ENCODE measurements around the gene HIPK3.
A peak's percentile ranks its signal among the peaks of the same experiment; 100 is the strongest.
"Not testable (repeated sequence)": the region's sequence is repeated elsewhere in the genome, so short reads cannot be mapped to it uniquely, and the experiment has no call there.

Gene HIPK3

GRCh38 chr11:33257160-33257896 is at the start of gene HIPK3:
Gene HIPK3 (plus strand): TSS chr11:33257381.
- DNase-seq: peak; percentile 69
- in situ Hi-C loops (cut with MboI; ENCODE audit: low pct_unique_long_range_greater_than_20kb, low sequenced_read_pairs): no loop called here

DNA sequence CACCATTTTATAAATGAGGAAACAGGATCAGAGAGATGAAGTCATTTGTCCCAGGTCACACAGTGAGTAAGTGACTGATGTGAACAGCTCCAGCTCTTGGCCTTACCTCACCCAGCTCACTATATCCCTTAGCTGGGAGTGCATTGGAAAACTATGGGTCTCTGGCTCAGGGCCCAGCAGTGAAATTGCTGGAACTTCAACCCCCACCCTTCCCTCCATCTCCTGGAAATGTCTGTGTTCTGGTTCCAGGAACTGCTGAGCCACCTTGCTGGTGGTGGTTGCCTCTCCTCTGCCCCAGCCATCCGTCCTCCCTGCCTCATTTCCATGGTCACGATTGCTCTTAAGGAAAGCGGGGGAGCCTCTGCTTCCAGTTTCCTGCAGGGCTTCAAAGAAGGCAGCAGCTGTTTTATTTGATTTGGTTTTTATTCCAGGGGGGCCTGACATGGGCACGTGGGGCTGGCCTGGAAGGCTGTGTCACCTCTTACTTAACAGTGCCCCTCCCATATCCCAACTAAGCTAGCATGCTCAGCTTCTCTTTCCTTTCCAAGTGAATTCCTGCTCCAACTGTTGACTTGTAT is 49.7 kb upstream of the HIPK3 start:
- in situ Hi-C loops (cut with MboI; ENCODE audit: low pct_unique_long_range_greater_than_20kb, low sequenced_read_pairs): no loop called here
- peak; percentile 71 for DNase-seq

GRCh38 chr11:33208150-33208549 is 49.0 kb upstream of the HIPK3 start:
- in situ Hi-C loops (cut with MboI; ENCODE audit: low pct_unique_long_range_greater_than_20kb, low sequenced_read_pairs): no loop called here
- no peak for DNase-seq

DNA sequence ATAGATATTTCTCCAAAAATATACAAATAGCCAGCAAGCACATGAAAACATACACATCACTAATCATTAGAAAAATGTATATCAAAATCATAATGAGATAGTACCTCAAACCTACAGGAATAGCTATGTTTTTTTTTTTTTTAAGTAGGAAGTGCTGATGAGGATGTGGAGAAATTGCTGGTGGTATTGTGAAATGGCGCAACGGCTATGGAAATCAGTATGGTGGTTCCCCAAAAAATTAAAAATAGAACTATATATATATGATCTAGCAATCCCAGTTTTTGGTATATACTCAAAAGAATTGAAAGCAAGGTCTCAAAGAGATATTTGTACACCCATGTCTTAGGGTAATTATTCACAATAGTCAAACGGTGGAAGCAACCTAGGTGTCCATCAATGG is 46.0 kb upstream of the HIPK3 start:
- DNase-seq: peak; percentile 64
- in situ Hi-C loops (cut with MboI; ENCODE audit: low pct_unique_long_range_greater_than_20kb, low sequenced_read_pairs): no loop called here

- DNase-seq: no peak
- in situ Hi-C loops (cut with MboI; ENCODE audit: low pct_unique_long_range_greater_than_20kb, low sequenced_read_pairs): no loop called here
These were observed 45.6 kb upstream of the HIPK3 start for GRCh38 chr11:33211580-33211979.

- in situ Hi-C loops (cut with MboI; ENCODE audit: low pct_unique_long_range_greater_than_20kb, low sequenced_read_pairs): no loop called here
- no peak for DNase-seq
These were observed 43.0 kb upstream of the HIPK3 start for GRCh38 chr11:33214187-33214586.

- DNase-seq: no peak
- in situ Hi-C loops (cut with MboI; ENCODE audit: low pct_unique_long_range_greater_than_20kb, low sequenced_read_pairs): no loop called here
These were observed 42.4 kb upstream of the HIPK3 start for GRCh38 chr11:33214767-33215166.

DNA sequence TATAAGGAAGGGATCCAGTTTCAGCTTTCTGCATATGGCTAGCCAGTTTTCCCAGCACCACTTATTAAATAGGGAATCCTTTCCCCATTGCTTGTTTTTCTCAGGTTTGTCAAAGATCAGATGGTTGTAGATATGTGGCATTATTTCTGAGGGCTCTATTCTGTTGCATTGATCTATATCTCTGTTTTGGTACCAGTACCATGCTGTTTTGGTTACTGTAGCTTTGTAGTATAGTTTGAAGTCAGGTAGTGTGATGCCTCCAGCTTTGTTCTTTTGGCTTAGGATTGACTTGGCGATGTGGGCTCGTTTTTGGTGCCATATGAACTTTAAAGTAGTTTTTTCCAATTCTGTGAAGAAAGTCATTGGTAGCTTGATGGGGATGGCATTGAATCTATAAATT is 40.5 kb upstream of the HIPK3 start:
- in situ Hi-C loops (cut with MboI; ENCODE audit: low pct_unique_long_range_greater_than_20kb, low sequenced_read_pairs); DNase-seq: not testable (repeated sequence)

DNA sequence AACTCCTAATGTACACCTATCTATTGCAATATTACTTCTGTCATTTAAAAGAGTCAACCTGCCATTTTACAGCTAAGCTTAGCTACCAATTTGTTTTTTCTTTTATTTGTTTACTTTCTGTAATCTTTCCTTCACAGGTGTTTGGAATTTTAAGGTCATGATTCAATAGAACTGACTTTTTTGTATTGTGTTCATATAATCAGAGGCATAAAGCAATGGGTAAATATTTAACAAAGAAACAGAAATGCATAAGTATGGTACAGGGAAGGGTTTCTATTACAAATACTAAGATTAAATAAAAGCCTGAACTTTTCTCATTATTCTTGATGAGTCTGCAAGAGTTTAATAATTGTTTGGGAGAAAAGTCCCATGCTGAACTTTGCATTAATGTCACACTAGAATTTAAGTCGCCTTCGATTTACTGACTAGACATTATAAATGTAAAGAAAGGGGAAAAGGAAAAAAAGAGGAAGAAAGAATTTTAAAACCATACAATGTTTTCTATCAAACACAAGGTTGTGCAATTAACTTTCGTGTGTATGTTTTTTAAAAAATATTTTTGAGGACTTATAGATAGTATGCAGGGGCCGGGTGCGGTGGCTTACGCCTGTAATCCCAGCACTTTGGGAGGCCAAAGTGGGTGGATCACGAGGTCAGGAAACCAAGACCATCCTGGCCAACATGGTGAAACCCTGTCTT is 35.0 kb upstream of the HIPK3 start:
- in situ Hi-C loops (cut with MboI; ENCODE audit: low pct_unique_long_range_greater_than_20kb, low sequenced_read_pairs): no loop called here
- no peak for DNase-seq

DNA sequence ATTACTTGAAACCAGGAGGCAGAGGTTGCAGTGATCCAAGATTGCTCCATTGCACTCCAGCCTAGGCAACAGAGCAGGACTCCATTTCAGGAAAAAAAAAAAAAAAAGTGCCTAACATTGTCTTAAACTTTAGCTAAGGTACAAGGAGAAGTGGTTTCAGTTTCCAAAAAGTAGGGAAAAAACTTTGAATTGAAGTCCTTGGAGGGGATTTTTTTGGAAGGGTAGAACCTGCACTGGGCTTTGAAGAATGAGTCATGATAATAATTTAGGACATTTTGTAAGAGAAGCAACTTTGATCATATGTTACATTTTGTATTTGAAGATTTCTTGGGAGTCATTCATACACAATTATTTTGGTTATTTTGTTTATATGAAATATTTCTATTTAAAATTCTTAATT is 31.8 kb upstream of the HIPK3 start:
- in situ Hi-C loops (cut with MboI; ENCODE audit: low pct_unique_long_range_greater_than_20kb, low sequenced_read_pairs): no loop called here
- DNase-seq: no peak

DNA sequence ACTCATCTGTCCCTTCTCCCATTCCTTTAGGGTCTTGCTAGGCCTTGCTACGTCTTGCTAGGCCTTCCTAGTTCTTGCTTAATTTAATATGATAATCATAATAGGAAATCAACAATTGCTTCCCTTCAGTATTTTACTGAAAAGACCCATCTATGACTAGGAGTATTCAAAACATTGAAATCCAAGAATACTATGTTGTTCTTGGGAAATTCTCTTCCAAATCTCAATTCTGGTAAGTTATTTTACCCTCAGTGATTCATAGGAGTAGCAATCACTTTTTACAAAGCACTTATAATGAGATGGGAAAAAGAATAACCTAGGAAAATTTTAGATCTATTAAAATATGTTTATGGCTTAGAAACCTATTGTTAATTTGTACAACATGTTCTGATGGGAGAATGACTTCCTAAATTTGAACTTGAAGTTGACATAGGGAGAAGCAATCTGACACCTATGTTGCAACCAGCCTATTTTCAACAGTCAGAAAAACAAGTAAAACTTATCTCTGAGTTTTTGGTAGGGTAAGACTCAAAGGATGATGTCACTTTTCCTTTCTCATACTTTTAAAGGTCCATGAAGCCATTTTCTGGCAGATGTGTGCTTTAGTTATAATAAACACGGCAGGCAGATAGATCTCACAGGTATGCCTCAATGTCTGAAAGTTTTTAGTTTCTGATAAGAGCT is 29.5 kb upstream of the HIPK3 start:
- DNase-seq: peak; percentile 53
- in situ Hi-C loops (cut with MboI; ENCODE audit: low pct_unique_long_range_greater_than_20kb, low sequenced_read_pairs): no loop called here

- peak; percentile 37 for DNase-seq
- in situ Hi-C loops (cut with MboI; ENCODE audit: low pct_unique_long_range_greater_than_20kb, low sequenced_read_pairs): no loop called here
These were observed 22.6 kb upstream of the HIPK3 start for GRCh38 chr11:33234397-33235190.

DNA sequence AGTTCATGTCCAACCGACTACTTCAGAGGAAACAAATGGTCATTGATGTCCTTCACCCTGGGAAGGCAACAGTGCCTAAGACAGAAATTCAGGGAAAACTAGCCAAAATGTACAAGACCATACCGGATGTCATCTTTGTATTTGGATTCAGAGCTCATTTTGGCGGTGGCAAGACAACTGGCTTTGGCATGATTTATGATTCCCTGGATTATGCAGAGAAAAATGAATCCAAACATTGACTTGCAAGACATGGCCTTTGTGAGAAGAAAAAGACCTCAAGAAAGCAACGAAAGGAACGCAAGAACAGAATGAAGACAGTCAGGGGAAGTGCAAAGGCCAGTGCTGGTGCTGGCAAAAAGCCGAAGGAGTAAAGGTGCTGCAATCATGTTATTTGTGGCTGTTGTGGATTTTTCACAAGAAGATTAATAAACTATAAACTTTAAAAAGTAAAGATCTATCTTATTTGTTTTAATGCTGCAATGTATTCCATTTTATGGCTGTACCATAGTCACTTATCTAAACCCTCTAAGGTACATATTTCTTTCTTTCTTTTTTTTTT is 20.1 kb upstream of the HIPK3 start:
- DNase-seq: no peak
- in situ Hi-C loops (cut with MboI; ENCODE audit: low pct_unique_long_range_greater_than_20kb, low sequenced_read_pairs): no loop called here

GRCh38 chr11:33242575-33242974 is 14.6 kb upstream of the HIPK3 start:
- in situ Hi-C loops (cut with MboI; ENCODE audit: low pct_unique_long_range_greater_than_20kb, low sequenced_read_pairs): no loop called here

GRCh38 chr11:33243654-33244053 is 13.5 kb upstream of the HIPK3 start:
- in situ Hi-C loops (cut with MboI; ENCODE audit: low pct_unique_long_range_greater_than_20kb, low sequenced_read_pairs); DNase-seq: not testable (repeated sequence)

More at GRCh38 chr11:33242575-33242974, 14.6 kb upstream of the HIPK3 start:
- DNase-seq: no peak

- no peak for DNase-seq
- in situ Hi-C loops (cut with MboI; ENCODE audit: low pct_unique_long_range_greater_than_20kb, low sequenced_read_pairs): no loop called here
These were observed 8.7 kb upstream of the HIPK3 start for GRCh38 chr11:33248416-33248971.

GRCh38 chr11:33256031-33256812 is 959 bp upstream of the HIPK3 start:
- in situ Hi-C loops (cut with MboI; ENCODE audit: low pct_unique_long_range_greater_than_20kb, low sequenced_read_pairs): no loop called here
- DNase-seq: peak; percentile 12

- in situ Hi-C loops (cut with MboI; ENCODE audit: low pct_unique_long_range_greater_than_20kb, low sequenced_read_pairs): no loop called here
- peak; percentile 77 for DNase-seq
These were observed 395 bp upstream of the HIPK3 start for GRCh38 chr11:33256813-33257159.

All from KBM-7 (cell line).